HCT116 (cell line): Measurements from ENCODE around the gene SYTL2. TPM values are rescaled to one million over a fixed set of nuclear protein-coding genes. Genes with fewer than 3 reads are reported as not detected.

ENCODE experiments used
- ATAC-seq: fragments of 200-7000 bp; cut with Tn5 transposase; 2 replicates; pipeline ENCODE4 v1.9.1; 2020; ENCODE audit warnings: mild to moderate bottlenecking, moderate library complexity
- BruUV-seq: library from RNA; stranded (reverse); fragments of 400-500 nt; replicated peaks from 2 replicates; lab custom pipeline; 2021; lab: Mats Ljungman, UMichigan
- CTCF ChIA-PET: fragments of 300-600 bp; sonication (Branson Sonifier 250); formaldehyde crosslinking; loops from one replicate; lab custom pipeline; 2021; ENCODE audit warnings: antibody characterized with exemption; lab: Charles Lee
- POLR2A ChIA-PET: fragments of 300-600, 350-600 bp; sonication (Branson Sonifier 250); formaldehyde crosslinking; loops from one replicate; lab custom pipeline; 2021; ENCODE audit warnings: antibody characterized with exemption; lab: Charles Lee
- RAD21 ChIA-PET, 2 experiments: fragments of 300-600 bp; sonication (Branson Sonifier 250); formaldehyde crosslinking; loops; one replicate each; lab custom pipeline; 2023; ENCODE audit warnings: low total read pairs in 2 of 2; ENCODE audit not compliant: uncharacterized antibody in 2 of 2, unreplicated experiment in 2 of 2, low non-redundant PET in 1 of 2; lab: Charles Lee
- DNase-seq: peaks from one replicate; pipeline ENCODE4 v3.0.0-alpha.2; 2010; ENCODE audit warnings: low read depth, low spot score
- H2AFZ ChIP-seq: fragments of 200-600 bp; shearing (Covaris generic), sonication (generic); 2 replicates; pipeline ENCODE4 v1.6.1; 2017; ENCODE audit warnings: low read depth, mixed run types, mixed read lengths, antibody characterized with exemption, low read length; ENCODE audit not compliant: poor library complexity, severe bottlenecking
- H3K27ac ChIP-seq: 2 replicates; pipeline ENCODE4 v1.5.1; 2012; ENCODE audit warnings: low read depth, low read length
- H3K27me3 ChIP-seq: fragments of 200-600 bp; sonication (generic); 2 replicates; pipeline ENCODE4 v1.6.1; 2016; ENCODE audit warnings: mixed run types, low read length, mixed read lengths; ENCODE audit not compliant: insufficient read depth
- H3K36me3 ChIP-seq, 2 experiments: fragments of 200-500 bp in 1 of 2; fragments of 200-600 bp in 1 of 2; sonication (Bioruptor generic) in 1 of 2; sonication (generic) in 1 of 2; 2 replicates each; pipeline versions ENCODE4 v1.5.1 to v1.6.1; 2014 to 2016; ENCODE audit warnings: low read length in 2 of 2, inconsistent platforms in 1 of 2, mixed read lengths in 1 of 2, mixed run types in 1 of 2; ENCODE audit not compliant: insufficient read depth in 2 of 2, control insufficient read depth in 1 of 2
- H3K4me1 ChIP-seq, 2 experiments: fragments of 200-600 bp in 1 of 2; sonication (generic) in 1 of 2; 2 replicates each; pipeline versions ENCODE4 v1.5.1 to v1.6.1; 2012 to 2017; ENCODE audit warnings: low read length in 2 of 2, inconsistent platforms in 1 of 2, mild to moderate bottlenecking in 1 of 2, mixed read lengths in 1 of 2, mixed run types in 1 of 2, moderate library complexity in 1 of 2; ENCODE audit not compliant: insufficient read depth in 2 of 2, control insufficient read depth in 1 of 2
- H3K4me2 ChIP-seq: fragments of 200-600 bp; sonication (generic); 2 replicates; pipeline ENCODE4 v1.6.1; 2017; ENCODE audit warnings: mixed run types, low read length, mixed read lengths
- H3K4me3 ChIP-seq, 2 experiments: fragments of 200-600 bp in 1 of 2; sonication (generic) in 1 of 2; replicated peaks in 1 of 2; 2 replicates each; pipeline ENCODE4 v1.5.1; 2011 to 2016; ENCODE audit warnings: low read length in 2 of 2, control low read depth in 1 of 2, low read depth in 1 of 2, mild to moderate bottlenecking in 1 of 2, mixed read lengths in 1 of 2, mixed run types in 1 of 2
- H3K79me2 ChIP-seq: fragments of 200-600 bp; sonication (generic); 2 replicates; pipeline ENCODE4 v1.6.1; 2017; ENCODE audit warnings: mild to moderate bottlenecking, mixed run types, low read length, moderate library complexity, mixed read lengths; ENCODE audit not compliant: insufficient read depth
- H3K9ac ChIP-seq: fragments of 200-600 bp; sonication (generic); 2 replicates; pipeline ENCODE4 v1.6.1; 2016; ENCODE audit warnings: low read length, mixed read lengths
- H3K9me2 ChIP-seq: fragments of 200-600 bp; sonication (generic), shearing (Covaris generic); 2 replicates; pipeline ENCODE4 v1.6.1; 2017; ENCODE audit warnings: mixed run types, mild to moderate bottlenecking, moderate library complexity; ENCODE audit not compliant: insufficient read depth
- H3K9me3 ChIP-seq, 2 experiments: fragments of 200-500 bp in 1 of 2; fragments of 200-600 bp in 1 of 2; sonication (Bioruptor generic) in 1 of 2; sonication (generic) in 1 of 2; 2 replicates each; pipeline ENCODE4 v1.6.1; 2014 to 2017; ENCODE audit warnings: low read length in 2 of 2, mixed read lengths in 2 of 2, inconsistent platforms in 1 of 2, low read depth in 1 of 2, mild to moderate bottlenecking in 1 of 2, mixed run types in 1 of 2, moderate library complexity in 1 of 2; ENCODE audit not compliant: control insufficient read depth in 1 of 2, insufficient read depth in 1 of 2
- H4K20me1 ChIP-seq: fragments of 200-600 bp; sonication (generic), shearing (Covaris generic); 2 replicates; pipeline ENCODE4 v1.6.1; 2017; ENCODE audit warnings: mixed run types, mild to moderate bottlenecking, moderate library complexity; ENCODE audit not compliant: insufficient read depth
- CEBPB ChIP-seq: IDR thresholded peaks from 2 replicates; pipeline ENCODE4 v1.6.1; 2012; ENCODE audit warnings: low read depth
- CTCF ChIP-seq, 3 experiments: fragments of 200-600 bp in 1 of 3; sonication (generic) in 1 of 3; IDR thresholded peaks in 2 of 3; conservative IDR thresholded peaks in 1 of 3; 2 replicates each; pipeline ENCODE4 v1.5.1; 2012 to 2017; ENCODE audit warnings: low read depth in 2 of 3, low read length in 2 of 3, antibody characterized with exemption in 1 of 3, borderline replicate concordance in 1 of 3, control low read depth in 1 of 3, mild to moderate bottlenecking in 1 of 3, mixed read lengths in 1 of 3, mixed run types in 1 of 3, moderate library complexity in 1 of 3; ENCODE audit not compliant: insufficient read depth in 1 of 3
- EZH2 ChIP-seq: fragments of 200-600 bp; sonication (generic); IDR thresholded peaks from 2 replicates; pipeline ENCODE4 v1.6.1; 2017; ENCODE audit warnings: antibody characterized with exemption, mixed run types
- JUND ChIP-seq: IDR thresholded peaks from 2 replicates; pipeline ENCODE4 v1.6.1; 2012
- POLR2A ChIP-seq: IDR thresholded peaks from 2 replicates; pipeline ENCODE4 v1.7.0; 2011; ENCODE audit warnings: borderline replicate concordance; ENCODE audit not compliant: insufficient read depth, insufficient read length; ENCODE audit errors: extremely low read depth
- POLR2AphosphoS5 ChIP-seq: IDR thresholded peaks from 2 replicates; pipeline ENCODE4 v1.6.1; 2011; ENCODE audit warnings: mild to moderate bottlenecking, low read depth, low read length, moderate library complexity
- RAD21 ChIP-seq: IDR thresholded peaks from 2 replicates; pipeline ENCODE4 v1.6.1; 2012; ENCODE audit warnings: low read depth, mild to moderate bottlenecking
- SP1 ChIP-seq: IDR thresholded peaks from 2 replicates; pipeline ENCODE4 v1.6.1; 2012; ENCODE audit warnings: low read depth
- SRF ChIP-seq: IDR thresholded peaks from 2 replicates; pipeline ENCODE4 v1.6.1; 2012; ENCODE audit warnings: low read depth
- TCF7L2 ChIP-seq: IDR thresholded peaks from 2 replicates; pipeline ENCODE4 v1.7.0; 2011; ENCODE audit warnings: borderline replicate concordance, inconsistent platforms; ENCODE audit not compliant: insufficient read depth, insufficient read length; ENCODE audit errors: extremely low read depth
- ZBTB33 ChIP-seq: IDR thresholded peaks from 2 replicates; pipeline ENCODE4 v1.6.1; 2011; ENCODE audit warnings: mild to moderate bottlenecking, low read length, moderate library complexity; ENCODE audit not compliant: insufficient replicate concordance; ENCODE audit errors: extremely low read depth
- ZFX ChIP-seq: fragments of 450-650 bp; IDR thresholded peaks from 2 replicates; pipeline ENCODE4 v1.6.1; 2017
- ZNF274 ChIP-seq: fragments of 200-500 bp; sonication (Bioruptor generic); IDR thresholded peaks from 2 replicates; pipeline ENCODE4 v1.6.1; 2014; ENCODE audit warnings: mild to moderate bottlenecking, low read depth, low read length, inconsistent platforms
- intact Hi-C: fragments of 100-400 bp; cut with micrococcal nuclease; formaldehyde crosslinking; loops from 2 replicates; pipeline ENCODE4 v1.10.0; 2022
- total RNA-seq: library from RNA; stranded (reverse); gene quantifications from one replicate; pipeline ENCODE4 v1.2.1, GENCODE V29; 2021; ENCODE audit not compliant: unreplicated experiment

Gene SYTL2
- total RNA-seq, 1 experiment from 2014 or later: 12.6 TPM

GRCh38 chr11:85652786-85653447 lies 158.0 kb downstream of the SYTL2 start:
- H3K27ac ChIP-seq: no peak overlapping the region
- H3K4me3 ChIP-seq: no peak overlapping the region
- H3K4me1 ChIP-seq: peaks cover 2 to 10% of the 10 kb centered on the region in 2 experiments; a peak in 3 of 4 replicates
- H4K20me1 ChIP-seq: peaks cover 10% of the 10 kb centered on the region
- RAD21 ChIA-PET: interaction anchor here in 1 of 2 experiments (0.5 kb wide), 1 partner anchor 180 kb away, joined by 3 read pairs; no protein-coding TSS in a partner anchor
- POLR2A ChIA-PET: no interaction called here
- CTCF ChIA-PET: no interaction called here
- H3K9me3 ChIP-seq: no peaks in the 10 kb centered on the region
- H3K79me2 ChIP-seq: peaks cover 61% of the 10 kb centered on the region
- H3K27me3 ChIP-seq: no peaks in the 10 kb centered on the region
- H3K4me2 ChIP-seq: no peak overlapping the region
- H3K9me2 ChIP-seq: no peaks in the 10 kb centered on the region
- H2AFZ ChIP-seq: no peak overlapping the region
- DNase-seq (no peak), ATAC-seq (no peak)
- no TSS peak for BruUV-seq
- intact Hi-C loops: no loop called here
- peaks cover 16 to 17% of the 10 kb centered on the region in 2 experiments for H3K36me3 ChIP-seq
- H3K9ac ChIP-seq: no peak overlapping the region
- no peak for TF ChIP-seq ZNF274
- TF ChIP-seq JUND: no peak
- TF ChIP-seq POLR2AphosphoS5: no peak
- no peak for TF ChIP-seq CEBPB
- no peak for TF ChIP-seq SRF
- no peak for TF ChIP-seq CTCF (IDR thresholded peaks at IDR 0.05 in 2 of 3, conservative IDR thresholded peaks at IDR 0.05 in 1 of 3; ENCODE audit: borderline replicate concordance in 1 of 3, insufficient read depth in 1 of 3, low read depth in 2 of 3, low read length in 2 of 3)
- no peak for TF ChIP-seq SP1
- TF ChIP-seq POLR2A: no peak
- no peak for TF ChIP-seq EZH2
- TF ChIP-seq ZBTB33: no peak
- TF ChIP-seq TCF7L2: no peak
- no peak for TF ChIP-seq ZFX
- TF ChIP-seq RAD21: no peak
